Measurements from ENCODE around the gene OR10C1. TPM values are rescaled to one million over a fixed set of nuclear protein-coding genes. Genes with fewer than 3 reads are reported as not detected.

OR10C1 gene
- total and polyA plus RNA-seq, 10 of the 15 experiments (the other 5 are each of a cell fraction or from before 2014, with no cell fraction given), result not detected

DNA sequence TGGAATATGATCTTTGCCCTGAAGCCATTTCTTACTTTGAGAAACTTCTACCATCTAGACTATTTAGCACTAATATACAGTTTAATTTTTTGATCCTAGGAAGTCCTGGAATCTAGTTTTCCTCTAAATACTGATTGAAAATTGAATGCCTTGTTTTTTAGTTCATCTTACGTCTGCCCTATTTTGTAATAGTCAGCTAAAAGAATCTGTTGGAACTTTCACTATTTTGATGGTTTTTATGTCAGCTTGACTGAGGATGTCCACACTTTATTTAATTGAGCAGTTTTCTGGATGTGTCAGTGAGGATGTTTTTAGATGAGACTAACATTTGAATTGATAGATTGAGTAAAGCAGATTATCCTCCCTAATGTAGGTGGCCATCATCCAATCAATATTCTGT, 35.3 kb upstream of the OR10C1 start:
- WGBS (ENCODE audit: insufficient coverage, insufficient replicate concordance, low lambda C conversion rate, missing lambda C conversion rate), result 0% methylated on average over 1 of the region's 1 CpG
- no peak for ATAC-seq
- no peaks in the 10 kb centered on the region for H3K79me2 ChIP-seq (ENCODE audit: control insufficient read depth, insufficient read depth, low read length)
- no peaks in the 10 kb centered on the region for H3K27me3 ChIP-seq (replicated peaks in 1 of 2; ENCODE audit: control insufficient read depth in 2 of 2, insufficient read depth in 2 of 2, low read length in 1 of 2)
- intact Hi-C loops (cut with micrococcal nuclease; ENCODE audit: unreplicated experiment), result no loop called here
- H4K20me1 ChIP-seq (ENCODE audit: control insufficient read depth, insufficient read depth), result no peaks in the 10 kb centered on the region
- ChIA-PET POLR2A (no interaction called here), CTCF (no interaction called here), RAD21 (ENCODE audit: unreplicated experiment) (no interaction called here), SMC1A (ENCODE audit: uncharacterized antibody, unreplicated experiment) (no interaction called here)
- no peak overlapping the region for H3K4me2 ChIP-seq (ENCODE audit: control insufficient read depth, insufficient read depth)
- no peak overlapping the region for H3K4me3 ChIP-seq
- no peak overlapping the region for H2AFZ ChIP-seq (ENCODE audit: control insufficient read depth, low read depth, low read length)
- in situ Hi-C loops (cut with MboI), result no loop called here
- no TSS peak for BruUV-seq (replicated peaks)
- H3K9me3 ChIP-seq (replicated peaks; ENCODE audit: control insufficient read depth, insufficient read depth, low read length), result no peaks in the 10 kb centered on the region
- H3K36me3 ChIP-seq (ENCODE audit: control insufficient read depth in 2 of 2, insufficient read depth in 2 of 2, low read length in 1 of 2), result no peaks in the 10 kb centered on the region
- H3K9ac ChIP-seq (ENCODE audit: control insufficient read depth, insufficient read depth, low read length), result no peak overlapping the region
- FAIRE-seq, result no peak
- H3K4me1 ChIP-seq (ENCODE audit: control insufficient read depth, insufficient read depth, low read length), result no peaks in the 10 kb centered on the region
- no peak overlapping the region for H3K27ac ChIP-seq (ENCODE audit: control insufficient read depth, insufficient read depth)
- TF ChIP-seq TAF1 (IDR thresholded peaks at IDR 0.05; ENCODE audit: borderline replicate concordance, low read depth, low read length) (no peak), SMAD1 (IDR thresholded peaks at IDR 0.05; ENCODE audit: low read depth, partially characterized antibody) (no peak), BMI1 (IDR thresholded peaks at IDR 0.05; ENCODE audit: borderline replicate concordance) (no peak), POU2F2 (IDR thresholded peaks at IDR 0.05; ENCODE audit: borderline replicate concordance, low read depth, low read length) (no peak), GATAD2B (conservative IDR thresholded peaks at IDR 0.05; ENCODE audit: low read depth) (no peak), ZNF24 (IDR thresholded peaks at IDR 0.05) (no peak), PAX5 (IDR thresholded peaks at IDR 0.05; ENCODE audit: borderline replicate concordance, low read depth, low read length) (no peak), SRF (IDR thresholded peaks at IDR 0.05; ENCODE audit: low read depth in 2 of 2, low read length in 2 of 2) (no peak), HCFC1 (IDR thresholded peaks at IDR 0.05; ENCODE audit: low read length) (no peak), NR2C1 (IDR thresholded peaks at IDR 0.05) (no peak), NBN (IDR thresholded peaks at IDR 0.05) (no peak), POLR2A (IDR thresholded peaks at IDR 0.05; ENCODE audit: low read depth, low read length) (no peak), DPF2 (IDR thresholded peaks at IDR 0.05) (no peak), SIX5 (IDR thresholded peaks at IDR 0.05; ENCODE audit: low read depth, low read length, severe bottlenecking) (no peak)
- TF ChIP-seq, protein P1, sequence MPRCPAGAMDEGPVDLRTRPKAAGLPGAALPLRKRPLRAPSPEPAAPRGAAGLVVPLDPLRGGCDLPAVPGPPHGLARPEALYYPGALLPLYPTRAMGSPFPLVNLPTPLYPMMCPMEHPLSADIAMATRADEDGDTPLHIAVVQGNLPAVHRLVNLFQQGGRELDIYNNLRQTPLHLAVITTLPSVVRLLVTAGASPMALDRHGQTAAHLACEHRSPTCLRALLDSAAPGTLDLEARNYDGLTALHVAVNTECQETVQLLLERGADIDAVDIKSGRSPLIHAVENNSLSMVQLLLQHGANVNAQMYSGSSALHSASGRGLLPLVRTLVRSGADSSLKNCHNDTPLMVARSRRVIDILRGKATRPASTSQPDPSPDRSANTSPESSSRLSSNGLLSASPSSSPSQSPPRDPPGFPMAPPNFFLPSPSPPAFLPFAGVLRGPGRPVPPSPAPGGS (IDR thresholded peaks at IDR 0.05; ENCODE audit: borderline replicate concordance, insufficient read depth, low read depth, low read length, poor library complexity, severe bottlenecking), result no peak
- TF ChIP-seq, protein P2, sequence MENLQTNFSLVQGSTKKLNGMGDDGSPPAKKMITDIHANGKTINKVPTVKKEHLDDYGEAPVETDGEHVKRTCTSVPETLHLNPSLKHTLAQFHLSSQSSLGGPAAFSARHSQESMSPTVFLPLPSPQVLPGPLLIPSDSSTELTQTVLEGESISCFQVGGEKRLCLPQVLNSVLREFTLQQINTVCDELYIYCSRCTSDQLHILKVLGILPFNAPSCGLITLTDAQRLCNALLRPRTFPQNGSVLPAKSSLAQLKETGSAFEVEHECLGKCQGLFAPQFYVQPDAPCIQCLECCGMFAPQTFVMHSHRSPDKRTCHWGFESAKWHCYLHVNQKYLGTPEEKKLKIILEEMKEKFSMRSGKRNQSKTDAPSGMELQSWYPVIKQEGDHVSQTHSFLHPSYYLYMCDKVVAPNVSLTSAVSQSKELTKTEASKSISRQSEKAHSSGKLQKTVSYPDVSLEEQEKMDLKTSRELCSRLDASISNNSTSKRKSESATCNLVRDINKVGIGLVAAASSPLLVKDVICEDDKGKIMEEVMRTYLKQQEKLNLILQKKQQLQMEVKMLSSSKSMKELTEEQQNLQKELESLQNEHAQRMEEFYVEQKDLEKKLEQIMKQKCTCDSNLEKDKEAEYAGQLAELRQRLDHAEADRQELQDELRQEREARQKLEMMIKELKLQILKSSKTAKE (IDR thresholded peaks at IDR 0.05; ENCODE audit: low read depth, poor library complexity, severe bottlenecking), result no peak
- DNase-seq (ENCODE audit: low read depth, low spot score), result no peak
